PC-9 (cell line): ENCODE measurements around the gene CHST11. TPM values are rescaled to one million over a fixed set of nuclear protein-coding genes. Genes with fewer than 3 reads are reported as not detected.

Experiments
- BruUV-seq: library from RNA; stranded (reverse); fragments of 400-500 nt; replicated peaks from 2 replicates; lab custom pipeline; 2021; lab: Mats Ljungman, UMichigan
- CTCF ChIA-PET: fragments of 300-600 bp; sonication (Branson Sonifier 250); formaldehyde crosslinking; loops from one replicate; lab custom pipeline; 2022; ENCODE audit warnings: antibody characterized with exemption; lab: Charles Lee
- POLR2A ChIA-PET: fragments of 300-600 bp; sonication (Branson Sonifier 250); formaldehyde crosslinking; loops from one replicate; lab custom pipeline; 2022; ENCODE audit warnings: antibody characterized with exemption; ENCODE audit not compliant: unreplicated experiment; lab: Charles Lee
- DNase-seq, 2 experiments: peaks; one replicate each; pipeline versions ENCODE4 v3.0.0 to v3.0.0-alpha.2; 2015 to 2022; ENCODE audit warnings: mixed read lengths in 1 of 2
- H2AFZ ChIP-seq: fragments of 200-600 bp; sonication (generic); 2 replicates; pipeline ENCODE4 v1.8.1; 2017; ENCODE audit warnings: antibody characterized with exemption
- H3F3A ChIP-seq: fragments of 200-600 bp; sonication (generic); 2 replicates; pipeline ENCODE4 v1.8.1; 2017; ENCODE audit warnings: antibody characterized with exemption, mild to moderate bottlenecking, low read depth; ENCODE audit not compliant: insufficient read depth
- H3K27ac ChIP-seq: fragments of 200-600 bp; sonication (generic); 2 replicates; pipeline ENCODE4 v1.6.1; 2016; ENCODE audit warnings: mixed run types
- H3K27me3 ChIP-seq: fragments of 200-600 bp; sonication (generic); 2 replicates; pipeline ENCODE4 v1.6.1; 2016; ENCODE audit warnings: low read depth, mixed run types; ENCODE audit not compliant: insufficient read depth
- H3K36me3 ChIP-seq: fragments of 200-600 bp; sonication (generic); 2 replicates; pipeline ENCODE4 v1.6.1; 2016; ENCODE audit warnings: low read depth, mixed run types
- H3K4me1 ChIP-seq: fragments of 200-600 bp; sonication (generic); replicated peaks from 2 replicates; pipeline ENCODE4 v1.6.1; 2016; ENCODE audit warnings: mixed run types; ENCODE audit not compliant: insufficient read depth
- H3K4me2 ChIP-seq: fragments of 200-600 bp; sonication (generic); 2 replicates; pipeline ENCODE4 v1.6.1; 2017; ENCODE audit warnings: mixed run types
- H3K4me3 ChIP-seq: fragments of 200-600 bp; sonication (generic); 2 replicates; pipeline ENCODE4 v1.6.1; 2016; ENCODE audit warnings: mixed run types
- H3K79me2 ChIP-seq: fragments of 200-600 bp; sonication (generic); 2 replicates; pipeline ENCODE4 v1.6.1; 2017; ENCODE audit warnings: low read depth, mixed run types
- H3K9me2 ChIP-seq: fragments of 200-600 bp; sonication (generic); 2 replicates; pipeline ENCODE4 v1.8.1; 2017; ENCODE audit warnings: mild to moderate bottlenecking; ENCODE audit not compliant: insufficient read depth
- H3K9me3 ChIP-seq: fragments of 200-600 bp; sonication (generic); 2 replicates; pipeline ENCODE4 v1.8.1; 2016; ENCODE audit warnings: low read depth; ENCODE audit not compliant: insufficient read depth
- H4K20me1 ChIP-seq: fragments of 200-600 bp; sonication (generic); 2 replicates; pipeline ENCODE4 v1.8.1; 2017; ENCODE audit not compliant: insufficient read depth
- CTCF ChIP-seq: fragments of 200-600 bp; sonication (generic); conservative IDR thresholded peaks from 2 replicates; pipeline ENCODE4 v1.6.1; 2017; ENCODE audit warnings: mixed run types, antibody characterized with exemption, mild to moderate bottlenecking, moderate library complexity
- EZH2 ChIP-seq: fragments of 200-600 bp; sonication (generic); IDR thresholded peaks from 2 replicates; pipeline ENCODE4 v1.8.0; 2017; ENCODE audit warnings: antibody characterized with exemption, low read depth
- intact Hi-C: fragments of 100-400 bp; cut with micrococcal nuclease; formaldehyde crosslinking; loops from one replicate; pipeline ENCODE4 v1.10.0; 2022; ENCODE audit not compliant: unreplicated experiment
- microRNA-seq: library from miRNA; unstranded; fragments of <30 nt; microRNA quantifications from one replicate; pipeline ENCODE4 v1.2.0, GENCODE V29; 2021; ENCODE audit warnings: borderline number of aligned reads, borderline replicate concordance
- total RNA-seq: library from RNA; stranded (reverse); gene quantifications from 2 replicates; pipeline ENCODE4 v1.2.3, GENCODE V29; 2021

CHST11 gene
- total RNA-seq, 1 experiment from 2014 or later, result 39.9 TPM

- CTCF ChIA-PET, result no interaction called here
- no peak overlapping the region for H2AFZ ChIP-seq
Observed at GRCh38 chr12:104809706-104810385, 353.1 kb downstream of the CHST11 start.

More at GRCh38 chr12:104809706-104810385, 353.1 kb downstream of the CHST11 start:
- Histone ChIP-seq H4K20me1 (no peaks in the 10 kb centered on the region), H3K4me2 (no peak overlapping the region), H3K4me3 (no peak overlapping the region), H3F3A (no peaks in the 10 kb centered on the region), H3K79me2 (no peaks in the 10 kb centered on the region), H3K36me3 (no peaks in the 10 kb centered on the region), H3K4me1 (no peaks in the 10 kb centered on the region), H3K9me3 (no peaks in the 10 kb centered on the region), H3K27me3 (no peaks in the 10 kb centered on the region), H3K9me2 (no peaks in the 10 kb centered on the region), H3K27ac (no peak overlapping the region)
- intact Hi-C loops, result no loop called here
- POLR2A ChIA-PET, result no interaction called here
- TF ChIP-seq EZH2 (no peak), CTCF (no peak)
- no peak for DNase-seq
- no TSS peak for BruUV-seq

Small RNA genes lying within 50 kb of the gene (microRNA-seq; reads per million reads assigned to microRNA genes)
- 3.4 reads per million for gene MIR3922

Other genes with a start within 250 kb of the CHST11 start
- 1,205 and 1,250 TPM in 2 replicates for gene TXNRD1, start 241.2 kb upstream of the CHST11 start, total RNA-seq
- gene EID3, start 153.2 kb upstream of the CHST11 start, total RNA-seq, result 42.4 and 47.4 TPM in 2 replicates